HG02870 (cell line): ENCODE measurements around the gene HEBP2.

Source experiments
- ATAC-seq: cut with Tn5 transposase; IDR thresholded peaks from one replicate; pipeline ENCODE4 v1.9.1; 2021; ENCODE audit warnings: mild to moderate bottlenecking, moderate library complexity; ENCODE audit not compliant: unreplicated experiment

HEBP2 gene

GRCh38 chr6:138451043-138451442 lies 47.0 kb downstream of the HEBP2 start:
- ATAC-seq, result no peak

DNA sequence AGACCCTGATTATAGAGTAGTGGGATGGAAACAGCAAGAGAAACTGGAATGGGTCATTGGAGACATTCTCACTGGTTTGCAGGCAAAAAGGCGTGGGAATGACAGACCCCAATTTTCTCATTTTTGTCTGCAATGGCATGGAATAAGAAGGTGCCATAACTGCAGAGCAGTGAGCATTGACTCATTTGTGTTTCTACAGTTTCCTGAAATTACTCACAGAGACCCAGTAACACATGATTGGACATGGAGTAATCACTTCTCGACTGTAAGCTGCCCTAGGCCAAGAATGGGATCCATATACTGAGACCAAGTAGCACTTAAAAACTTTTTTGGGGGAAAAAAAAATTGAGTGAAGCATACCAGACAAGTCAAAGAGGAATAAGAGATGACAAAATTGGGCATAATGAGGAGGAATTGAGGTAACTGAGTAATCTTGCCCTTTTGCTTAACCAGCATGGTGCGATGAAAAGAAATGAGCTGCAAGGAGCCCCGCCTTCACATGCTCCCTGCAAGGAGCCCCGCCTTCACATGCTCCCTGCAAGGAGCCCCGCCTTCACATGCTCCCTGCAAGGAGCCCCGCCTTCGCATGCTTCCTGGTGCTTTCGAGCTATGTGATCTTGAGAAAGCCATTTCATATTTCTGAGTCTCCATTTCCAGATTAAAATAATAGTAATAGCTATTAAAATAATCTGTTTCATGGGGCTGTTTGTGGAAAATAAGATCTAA lies 51.1 kb downstream of the HEBP2 start:
- ATAC-seq, result no peak

DNA sequence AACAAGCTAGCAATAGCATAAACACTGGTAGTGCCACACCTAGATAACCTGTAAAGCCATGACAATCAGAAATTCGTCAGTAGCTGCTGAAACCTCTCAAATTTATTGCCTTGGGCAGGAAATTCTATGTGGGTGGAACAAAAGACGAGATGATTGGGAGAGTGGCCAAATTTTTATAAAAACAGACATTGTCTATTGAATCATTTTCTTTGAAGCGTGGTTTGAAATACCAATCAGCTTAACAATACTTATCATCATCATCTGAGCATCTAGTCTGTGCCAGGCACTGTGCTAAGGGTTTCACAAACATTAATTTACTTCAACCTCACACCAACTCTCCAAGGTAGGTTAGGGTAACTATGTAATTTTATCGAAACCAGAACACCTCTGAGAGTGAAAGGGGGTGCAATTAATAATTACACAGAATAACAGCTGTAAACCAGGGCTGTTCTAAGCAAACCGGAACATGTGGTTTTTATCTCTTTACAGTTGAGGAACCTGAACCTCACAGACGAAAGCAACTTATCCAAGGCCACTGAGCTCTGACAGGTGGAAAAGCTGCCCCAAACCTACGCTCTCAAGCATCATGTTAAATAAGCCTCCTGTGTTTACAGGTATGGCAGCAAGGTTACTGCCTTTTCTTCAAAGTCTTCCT lies 51.9 kb downstream of the HEBP2 start:
- peak; percentile 84 for ATAC-seq

- no peak for ATAC-seq
Measured at GRCh38 chr6:138456401-138456790, 52.4 kb downstream of the HEBP2 start.

DNA sequence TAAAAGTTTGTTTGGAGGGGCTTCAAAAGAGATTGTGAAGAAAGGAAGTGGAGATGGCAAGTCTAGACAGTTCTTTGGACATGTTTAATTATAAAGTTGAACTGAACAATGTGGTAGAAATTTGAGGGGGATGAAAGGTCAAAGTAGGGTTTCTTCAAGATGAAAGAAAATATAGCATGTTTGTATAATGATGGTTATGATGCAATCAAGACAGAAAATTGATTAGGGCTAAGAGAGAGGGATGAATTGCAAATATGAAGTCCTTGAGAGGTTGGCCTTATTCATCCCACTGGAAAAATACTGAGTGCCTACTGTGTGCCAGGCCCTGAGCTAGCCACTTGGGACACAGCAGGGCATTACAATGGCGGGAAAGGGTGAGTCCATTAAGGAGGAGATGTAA lies 57.6 kb downstream of the HEBP2 start:
- no peak for ATAC-seq

DNA sequence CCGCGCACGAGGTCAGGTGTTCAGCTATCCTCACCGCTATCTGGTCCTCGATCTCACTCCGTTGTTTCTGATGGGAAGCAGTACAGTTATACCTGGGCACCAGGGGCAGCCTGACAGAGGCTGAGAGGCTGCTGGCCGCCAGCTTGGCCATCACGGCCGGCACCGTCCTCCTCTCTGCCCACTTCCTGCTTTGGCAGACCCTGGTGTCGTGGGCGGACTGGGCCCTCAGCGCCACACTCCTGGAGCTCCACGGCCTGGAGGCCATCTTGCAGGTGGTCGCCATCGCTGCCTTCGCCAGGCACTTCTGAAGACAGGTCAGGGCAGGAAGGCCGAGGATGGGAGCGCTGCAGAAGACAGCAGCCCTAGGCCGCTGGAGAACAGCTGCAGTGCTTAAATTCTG lies 60.1 kb downstream of the HEBP2 start:
- ATAC-seq, result no peak

DNA sequence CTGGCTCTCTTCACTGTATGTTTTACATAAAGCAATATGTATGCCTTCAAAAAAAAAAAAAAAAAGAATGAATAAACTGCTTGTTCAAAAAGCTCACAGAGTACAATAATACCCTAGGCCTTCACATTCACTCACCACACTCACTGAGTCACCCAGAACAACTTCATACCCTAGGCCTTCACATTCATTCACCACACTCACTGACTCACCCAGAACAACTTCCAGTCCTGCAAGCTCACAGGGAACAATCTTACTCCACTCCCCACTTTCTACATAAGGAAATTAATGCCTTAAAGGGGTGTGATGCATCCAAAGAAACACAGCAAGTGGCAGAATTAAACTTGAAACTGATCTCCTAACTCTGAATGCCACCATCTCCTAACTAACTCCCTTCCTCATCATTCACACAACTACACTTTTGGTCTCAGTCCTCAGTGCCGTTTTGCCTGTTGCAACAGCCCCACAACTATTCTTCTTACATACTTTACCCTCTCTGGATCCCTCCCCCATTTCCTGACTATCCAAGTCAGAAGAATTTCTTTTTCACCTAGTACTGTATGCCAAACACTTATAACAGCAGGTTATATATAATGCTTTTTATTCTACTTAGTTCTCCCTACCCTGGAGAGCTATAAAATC lies 61.1 kb downstream of the HEBP2 start:
- no peak for ATAC-seq

- no peak for ATAC-seq
Measured at GRCh38 chr6:138467901-138468300, 63.9 kb downstream of the HEBP2 start.

GRCh38 chr6:138468320-138469015 lies 64.4 kb downstream of the HEBP2 start:
- ATAC-seq, result no peak
